SK-N-MC (cell line): ENCODE measurements around the gene SBNO2.

Experiments used
- EZH2 ChIP-seq: fragments of 200-600 bp; sonication (generic); IDR thresholded peaks from one replicate; pipeline ENCODE4 v1.6.1; 2017; ENCODE audit warnings: antibody characterized with exemption
- POLR2AphosphoS5 ChIP-seq: IDR thresholded peaks from 2 replicates; pipeline ENCODE4 v1.6.1; 2012; ENCODE audit warnings: mild to moderate bottlenecking, low read depth, low read length, borderline replicate concordance

DNA sequence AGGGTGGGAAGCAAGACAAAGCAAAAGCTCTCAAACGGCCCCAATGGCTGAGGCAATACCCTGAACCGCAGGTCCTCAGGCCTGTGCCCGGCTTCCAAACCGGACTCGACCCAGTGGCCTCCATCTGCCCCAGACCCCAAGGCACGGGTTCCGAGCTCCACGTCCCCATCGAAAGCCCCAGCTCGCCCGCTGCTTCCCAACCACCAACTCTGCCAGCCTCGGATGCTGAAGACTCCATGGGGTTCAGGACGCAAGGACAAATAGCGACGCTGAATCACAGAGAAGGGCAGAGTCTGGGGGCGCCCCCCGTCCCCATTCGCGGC is 79.5 kb downstream of the SBNO2 start:
- TF ChIP-seq EZH2 (no peak), POLR2AphosphoS5 (no peak)
